Activated CD4-positive, alpha-beta T cell treated with anti-CD3 and anti-CD28 coated beads for 48 hours (primary cell): ENCODE data around the gene ENO3.
"Not testable (repeated sequence)": the region's sequence is repeated elsewhere in the genome, so short reads cannot be mapped to it uniquely, and the experiment has no call there.

Experiments
- DNase-seq: peaks from one replicate; pipeline ENCODE4 v3.0.0-alpha.2; 2020

Gene ENO3

GRCh38 chr17:4950746-4951204 is at the start of gene ENO3:
TSS of gene ENO3 (plus strand) at chr17:4951119. CDS start at chr17:4951830, 711 bp downstream.
- DNase-seq, result no peak

- DNase-seq, result no peak
Measured at GRCh38 chr17:4901648-4902344, 49.1 kb upstream of the ENO3 start.

- DNase-seq, result no peak
Measured at GRCh38 chr17:4902540-4902939, 48.4 kb upstream of the ENO3 start.

GRCh38 chr17:4903051-4903818 is 47.7 kb upstream of the ENO3 start, which contains the start of gene CHRNE:
TSS of gene CHRNE (minus strand) at chr17:4903098. CDS start at chr17:4903063, 35 bp downstream.
- DNase-seq, result peak; percentile 88

GRCh38 chr17:4906642-4907041 is 44.3 kb upstream of the ENO3 start:
- DNase-seq, result not testable (repeated sequence)

- peak; percentile 39 for DNase-seq
Measured at GRCh38 chr17:4908301-4908700, 42.6 kb upstream of the ENO3 start.

GRCh38 chr17:4908711-4909496 is 42.0 kb upstream of the ENO3 start:
- DNase-seq, result peak; percentile 84

GRCh38 chr17:4913994-4914393 is 36.9 kb upstream of the ENO3 start:
- no peak for DNase-seq

- DNase-seq, result not testable (repeated sequence)
Measured at GRCh38 chr17:4914551-4914950, 36.4 kb upstream of the ENO3 start.

- DNase-seq, result no peak
Measured at GRCh38 chr17:4919511-4920047, 31.3 kb upstream of the ENO3 start.

GRCh38 chr17:4920351-4921048 is 30.4 kb upstream of the ENO3 start:
- no peak for DNase-seq

GRCh38 chr17:4921320-4921719 is 29.6 kb upstream of the ENO3 start:
- DNase-seq, result no peak

- DNase-seq, result not testable (repeated sequence)
Measured at GRCh38 chr17:4926577-4927335, 24.2 kb upstream of the ENO3 start.

- DNase-seq, result no peak
Measured at GRCh38 chr17:4928881-4929280, 22.0 kb upstream of the ENO3 start.

GRCh38 chr17:4931963-4932362 is 19.0 kb upstream of the ENO3 start, which contains the start of gene GP1BA:
TSS of gene GP1BA (plus strand) at chr17:4932277. CDS start at chr17:4932605, 328 bp downstream.
- DNase-seq, result no peak

- DNase-seq, result no peak
Measured at GRCh38 chr17:4932756-4933155, 18.2 kb upstream of the ENO3 start.

- no peak for DNase-seq
Measured at GRCh38 chr17:4933646-4934045, 17.3 kb upstream of the ENO3 start.

GRCh38 chr17:4934173-4934979 is 16.5 kb upstream of the ENO3 start:
- DNase-seq, result no peak

- no peak for DNase-seq
Measured at GRCh38 chr17:4935650-4936049, 15.3 kb upstream of the ENO3 start.

- DNase-seq, result no peak
Measured at GRCh38 chr17:4936436-4936835, 14.5 kb upstream of the ENO3 start.

GRCh38 chr17:4937553-4937952 is 13.4 kb upstream of the ENO3 start:
- DNase-seq, result no peak
